Measurements from ENCODE around the gene MRPS23. TPM values are rescaled to one million over a fixed set of nuclear protein-coding genes. Genes with fewer than 3 reads are reported as not detected.

The MRPS23 gene
- total RNA-seq (10 to 100 TPM; 15.7 to 43.2 TPM), polyA plus RNA-seq (10 to 100 TPM; 19.9 to 44.9 TPM)
- long read RNA-seq, donor 1, full-length matches to known transcripts: 24 of 33 reads
- long read RNA-seq, donor 1, partial matches to known transcripts: 9 of 33 reads
- long read RNA-seq, donor 1, other reads (novel, unspliced or antisense): 0 of 33 reads
- long read RNA-seq, donor 2, full-length matches to known transcripts: 8 of 8 reads
- long read RNA-seq, donor 2, partial matches to known transcripts: 0 of 8 reads
- long read RNA-seq, donor 2, other reads (novel, unspliced or antisense): 0 of 8 reads
- long read RNA-seq, donor 3, full-length matches to known transcripts: 13 of 13 reads
- long read RNA-seq, donor 3, partial matches to known transcripts: 0 of 13 reads
- long read RNA-seq, donor 3, other reads (novel, unspliced or antisense): 0 of 13 reads
- long read RNA-seq, donor 4, full-length matches to known transcripts: 5 of 5 reads
- long read RNA-seq, donor 4, partial matches to known transcripts: 0 of 5 reads
- long read RNA-seq, donor 4, other reads (novel, unspliced or antisense): 0 of 5 reads
- long read RNA-seq, donor 5, full-length matches to known transcripts: 20 of 20 reads
- long read RNA-seq, donor 5, partial matches to known transcripts: 0 of 20 reads
- long read RNA-seq, donor 5, other reads (novel, unspliced or antisense): 0 of 20 reads

- Histone ChIP-seq H3K27me3 (ENCODE audit: control insufficient read depth in 3 of 3, insufficient read depth in 3 of 3, low read length in 2 of 3) (no peaks in the 10 kb centered on the region), H3K36me3 (ENCODE audit: control insufficient read depth in 4 of 4, insufficient read depth in 4 of 4, low read length in 4 of 4) (peaks cover 0 to 1% (median 1%) of the 10 kb centered on the region in 4 donors), H3K9me3 (ENCODE audit: control insufficient read depth in 4 of 4, insufficient read depth in 3 of 4, low read length in 3 of 4) (no peaks in the 10 kb centered on the region), H3K4me3 (peak within 1 kb of the TSS; percentile 92), H3K9ac (ENCODE audit: insufficient read depth in 1 of 2, low read length in 2 of 2) (peak within 1 kb of the TSS; percentile 74 to 95), H3K27ac (ENCODE audit: low read depth in 1 of 2, low read length in 1 of 2) (peak within 1 kb of the TSS; percentile 93 to 95), H3K4me1 (ENCODE audit: control insufficient read depth in 5 of 5, insufficient read depth in 5 of 5, low read length in 5 of 5) (peaks cover 10 to 21% (median 15%) of the 10 kb centered on the region in 5 donors)
- TF ChIP-seq CTCF (IDR thresholded peaks at IDR 0.05; ENCODE audit: control extremely low read depth, extremely low read depth): no peak
- 0 to 1% methylated on average over 57 of the region's 57 CpGs for WGBS, 2 donors
- peak; percentile 98 for ATAC-seq (ENCODE audit: insufficient read depth, low FRiP score)
- peak; percentile 99 to 100 (median 99) for DNase-seq
Measured at GRCh38 chr17:57849874-57850754, at the start of gene MRPS23. TSS of gene MRPS23 (minus strand) at chr17:57850044. CDS start at chr17:57850010, 34 bp downstream.

GRCh38 chr17:57899391-57899790 lies 49.5 kb upstream of the MRPS23 start:
- H3K9ac ChIP-seq (ENCODE audit: insufficient read depth in 1 of 2, low read length in 2 of 2): peak overlapping the region in 1 of 2 donors; percentile 14
- H3K4me1 ChIP-seq (ENCODE audit: control insufficient read depth in 5 of 5, insufficient read depth in 5 of 5, low read length in 5 of 5): peaks cover 18 to 52% (median 36%) of the 10 kb centered on the region in 5 donors
- DNase-seq (no peak), ATAC-seq (ENCODE audit: insufficient read depth, low FRiP score) (no peak)
- no peak overlapping the region for H3K4me3 ChIP-seq
- H3K27ac ChIP-seq (ENCODE audit: low read depth in 1 of 2, low read length in 1 of 2): peak overlapping the region; percentile 76 to 93
- no peaks in the 10 kb centered on the region for H3K36me3 ChIP-seq (ENCODE audit: control insufficient read depth in 4 of 4, insufficient read depth in 4 of 4, low read length in 4 of 4)
- WGBS, 2 donors: 38 to 55% methylated on average over 8 of the region's 8 CpGs
- no peaks in the 10 kb centered on the region for H3K27me3 ChIP-seq (ENCODE audit: control insufficient read depth in 3 of 3, insufficient read depth in 3 of 3, low read length in 2 of 3)
- no peak for TF ChIP-seq CTCF (IDR thresholded peaks at IDR 0.05; ENCODE audit: control extremely low read depth, extremely low read depth)
- no peaks in the 10 kb centered on the region for H3K9me3 ChIP-seq (ENCODE audit: control insufficient read depth in 4 of 4, insufficient read depth in 3 of 4, low read length in 3 of 4)

- Histone ChIP-seq H3K9ac (ENCODE audit: insufficient read depth in 1 of 2, low read length in 2 of 2) (peak overlapping the region; percentile 33 to 49), H3K27ac (ENCODE audit: low read depth in 1 of 2, low read length in 1 of 2) (peak overlapping the region; percentile 76 to 93), H3K9me3 (ENCODE audit: control insufficient read depth in 4 of 4, insufficient read depth in 3 of 4, low read length in 3 of 4) (no peaks in the 10 kb centered on the region), H3K4me1 (ENCODE audit: control insufficient read depth in 5 of 5, insufficient read depth in 5 of 5, low read length in 5 of 5) (peaks cover 18 to 47% (median 31%) of the 10 kb centered on the region in 5 donors), H3K27me3 (ENCODE audit: control insufficient read depth in 3 of 3, insufficient read depth in 3 of 3, low read length in 2 of 3) (no peaks in the 10 kb centered on the region), H3K36me3 (ENCODE audit: control insufficient read depth in 4 of 4, insufficient read depth in 4 of 4, low read length in 4 of 4) (no peaks in the 10 kb centered on the region), H3K4me3 (no peak overlapping the region)
- peak; percentile 95 to 96 (median 96) for DNase-seq
- TF ChIP-seq CTCF (IDR thresholded peaks at IDR 0.05; ENCODE audit: control extremely low read depth, extremely low read depth): no peak
- ATAC-seq (ENCODE audit: insufficient read depth, low FRiP score): peak; percentile 9
- 59 to 75% methylated on average over 9 of the region's 9 CpGs for WGBS, 2 donors
Measured at GRCh38 chr17:57898487-57899311, 48.9 kb upstream of the MRPS23 start.
